GM20000 (cell line): ENCODE results near the gene ARMC3.

Experiments
- DNase-seq: peaks from one replicate; pipeline ENCODE4 v3.0.0; 2012; ENCODE audit warnings: low spot score
- TF ChIP-seq, protein P1 (sequence below): IDR thresholded peaks from 2 replicates; pipeline ENCODE4 v1.5.1; 2012; ENCODE audit warnings: mild to moderate bottlenecking, control low read depth; ENCODE audit errors: extremely low read depth, missing control alignments

The ARMC3 gene

DNA sequence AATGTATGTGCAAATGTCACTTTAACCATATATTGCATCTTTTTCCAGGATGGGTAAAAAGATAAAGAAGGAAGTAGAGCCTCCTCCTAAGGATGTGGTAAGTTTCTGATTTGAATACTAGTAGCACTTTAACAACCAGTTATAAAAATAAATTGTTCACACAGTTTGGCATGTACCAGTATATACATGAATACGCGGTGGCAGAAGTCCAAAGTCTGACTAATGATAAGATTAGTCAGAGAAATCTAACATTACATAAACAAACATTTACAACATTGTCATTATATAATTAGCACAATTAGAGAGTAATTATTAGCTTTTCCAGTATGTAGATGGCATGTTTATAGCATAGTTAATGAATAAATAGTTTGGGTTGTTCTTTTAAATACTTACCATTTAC is 4.1 kb downstream of the ARMC3 start:
- TF ChIP-seq, protein P1, sequence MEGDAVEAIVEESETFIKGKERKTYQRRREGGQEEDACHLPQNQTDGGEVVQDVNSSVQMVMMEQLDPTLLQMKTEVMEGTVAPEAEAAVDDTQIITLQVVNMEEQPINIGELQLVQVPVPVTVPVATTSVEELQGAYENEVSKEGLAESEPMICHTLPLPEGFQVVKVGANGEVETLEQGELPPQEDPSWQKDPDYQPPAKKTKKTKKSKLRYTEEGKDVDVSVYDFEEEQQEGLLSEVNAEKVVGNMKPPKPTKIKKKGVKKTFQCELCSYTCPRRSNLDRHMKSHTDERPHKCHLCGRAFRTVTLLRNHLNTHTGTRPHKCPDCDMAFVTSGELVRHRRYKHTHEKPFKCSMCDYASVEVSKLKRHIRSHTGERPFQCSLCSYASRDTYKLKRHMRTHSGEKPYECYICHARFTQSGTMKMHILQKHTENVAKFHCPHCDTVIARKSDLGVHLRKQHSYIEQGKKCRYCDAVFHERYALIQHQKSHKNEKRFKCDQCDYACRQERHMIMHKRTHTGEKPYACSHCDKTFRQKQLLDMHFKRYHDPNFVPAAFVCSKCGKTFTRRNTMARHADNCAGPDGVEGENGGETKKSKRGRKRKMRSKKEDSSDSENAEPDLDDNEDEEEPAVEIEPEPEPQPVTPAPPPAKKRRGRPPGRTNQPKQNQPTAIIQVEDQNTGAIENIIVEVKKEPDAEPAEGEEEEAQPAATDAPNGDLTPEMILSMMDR, result no peak
- DNase-seq, result no peak

- DNase-seq, result no peak
- TF ChIP-seq, protein P1, result no peak
Observed at GRCh38 chr10:22932626-22933370, 4.9 kb downstream of the ARMC3 start.

- no peak for DNase-seq
Observed at GRCh38 chr10:22934726-22935125, 6.9 kb downstream of the ARMC3 start.

GRCh38 chr10:22942437-22942836 is 14.6 kb downstream of the ARMC3 start:
- TF ChIP-seq, protein P1, result no peak
- no peak for DNase-seq

More at GRCh38 chr10:22934726-22935125, 6.9 kb downstream of the ARMC3 start:
- TF ChIP-seq, protein P1, result no peak

DNA sequence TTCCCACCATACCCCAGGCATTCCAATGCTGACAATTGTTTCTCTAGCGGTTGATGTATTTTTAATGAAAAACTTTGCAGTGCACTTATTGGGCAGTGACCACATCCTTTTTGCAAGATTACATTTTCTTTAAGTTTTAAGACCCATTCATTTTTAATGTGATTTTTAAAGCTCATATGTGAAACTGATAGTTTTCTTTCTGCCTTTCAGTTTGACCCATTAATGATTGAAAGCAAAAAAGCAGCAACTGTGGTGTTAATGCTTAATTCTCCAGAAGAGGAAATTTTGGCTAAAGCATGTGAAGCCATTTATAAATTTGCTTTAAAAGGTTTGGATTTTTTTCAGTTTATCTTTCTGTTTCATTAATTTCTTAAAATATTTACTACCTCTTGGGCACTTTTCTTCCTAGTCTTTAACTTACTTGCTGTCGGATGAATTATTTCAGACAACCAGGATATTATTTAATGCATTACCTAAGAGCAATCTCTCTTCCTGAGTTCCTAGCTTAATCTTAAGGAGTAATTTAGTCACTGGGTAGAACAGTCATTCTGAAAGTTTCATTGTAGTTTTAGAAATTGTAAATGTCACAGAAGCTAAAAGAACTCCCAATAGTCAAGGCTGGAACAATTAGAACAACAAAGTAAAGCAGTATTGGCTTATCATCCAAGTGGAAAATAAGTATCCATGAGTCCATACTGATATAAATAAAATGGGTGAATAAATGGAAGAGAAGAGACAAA is 18.3 kb downstream of the ARMC3 start:
- no peak for DNase-seq
- TF ChIP-seq, protein P1, result no peak

- DNase-seq, result no peak
- TF ChIP-seq, protein P1, result no peak
Observed at GRCh38 chr10:22954970-22955369, 27.1 kb downstream of the ARMC3 start.

DNA sequence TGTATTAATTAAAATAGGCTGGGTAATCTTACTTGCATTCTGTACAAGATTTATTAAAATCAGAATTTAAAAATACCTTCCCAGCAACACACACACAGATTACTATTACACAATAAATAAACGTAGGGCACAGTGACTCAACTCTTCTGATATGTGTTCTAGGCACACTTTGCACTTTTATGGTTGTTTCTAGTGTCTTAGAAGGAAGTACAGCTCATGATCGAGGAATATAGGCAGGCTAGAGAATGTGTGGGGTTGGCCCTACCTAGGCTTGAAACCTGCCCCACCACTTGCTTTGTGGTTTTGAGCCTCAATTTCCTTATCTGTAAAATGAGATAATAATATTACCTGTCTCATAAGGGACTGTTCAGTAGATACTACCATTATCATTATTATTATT is 30.5 kb downstream of the ARMC3 start:
- TF ChIP-seq, protein P1, result no peak
- DNase-seq, result no peak
